IPS-18c (cell line): ENCODE data around the gene CPNE1.

ENCODE experiments used
- H3K4me3 ChIP-seq: 2 replicates; pipeline ENCODE4 v1.7.0; 2013; ENCODE audit warnings: low read depth, mild to moderate bottlenecking, low read length, moderate library complexity; ENCODE audit not compliant: insufficient read depth
- H3K9me3 ChIP-seq: one replicate; pipeline ENCODE4 v1.6.1; 2013; ENCODE audit warnings: mild to moderate bottlenecking, low read length, moderate library complexity; ENCODE audit not compliant: control insufficient read depth, insufficient read depth

The CPNE1 gene

GRCh38 chr20:35598899-35599775 lies 65.6 kb downstream of the CPNE1 start:
- H3K4me3 ChIP-seq = no peak overlapping the region
- H3K9me3 ChIP-seq = no peaks in the 10 kb centered on the region

- H3K4me3 ChIP-seq = no peak overlapping the region
- H3K9me3 ChIP-seq = no peaks in the 10 kb centered on the region
These were observed 66.2 kb downstream of the CPNE1 start for GRCh38 chr20:35598476-35598875.

GRCh38 chr20:35597186-35597585 lies 67.5 kb downstream of the CPNE1 start:
- no peaks in the 10 kb centered on the region for H3K9me3 ChIP-seq
- no peak overlapping the region for H3K4me3 ChIP-seq

- no peaks in the 10 kb centered on the region for H3K9me3 ChIP-seq
- no peak overlapping the region for H3K4me3 ChIP-seq
These were observed 68.8 kb downstream of the CPNE1 start for GRCh38 chr20:35595901-35596300.

- Histone ChIP-seq H3K4me3 (no peak overlapping the region), H3K9me3 (no peaks in the 10 kb centered on the region)
These were observed 69.2 kb downstream of the CPNE1 start for GRCh38 chr20:35595456-35595855.

GRCh38 chr20:35592339-35592974 lies 72.2 kb downstream of the CPNE1 start:
- Histone ChIP-seq H3K9me3 (no peaks in the 10 kb centered on the region), H3K4me3 (no peak overlapping the region)

GRCh38 chr20:35588397-35588796 lies 76.3 kb downstream of the CPNE1 start:
- H3K4me3 ChIP-seq = no peak overlapping the region
- H3K9me3 ChIP-seq = peaks cover 2% of the 10 kb centered on the region

- Histone ChIP-seq H3K9me3 (peaks cover 2% of the 10 kb centered on the region), H3K4me3 (no peak overlapping the region)
These were observed 77.3 kb downstream of the CPNE1 start for GRCh38 chr20:35587436-35587835.

- Histone ChIP-seq H3K9me3 (peaks cover 2% of the 10 kb centered on the region), H3K4me3 (no peak overlapping the region)
These were observed 77.8 kb downstream of the CPNE1 start for GRCh38 chr20:35586751-35587425.

- H3K9me3 ChIP-seq = peaks cover 2% of the 10 kb centered on the region
These were observed 80.8 kb downstream of the CPNE1 start for GRCh38 chr20:35583636-35584560.

GRCh38 chr20:35582741-35583404 lies 81.8 kb downstream of the CPNE1 start:
- no peak overlapping the region for H3K4me3 ChIP-seq
- peaks cover 2% of the 10 kb centered on the region for H3K9me3 ChIP-seq

More at GRCh38 chr20:35583636-35584560, 80.8 kb downstream of the CPNE1 start:
- H3K4me3 ChIP-seq = no peak overlapping the region

- peaks cover 2% of the 10 kb centered on the region for H3K9me3 ChIP-seq
- no peak overlapping the region for H3K4me3 ChIP-seq
These were observed 82.6 kb downstream of the CPNE1 start for GRCh38 chr20:35582131-35582530.

GRCh38 chr20:35579196-35579595 lies 85.5 kb downstream of the CPNE1 start:
- Histone ChIP-seq H3K4me3 (no peak overlapping the region), H3K9me3 (no peaks in the 10 kb centered on the region)

- Histone ChIP-seq H3K9me3 (peaks cover 2% of the 10 kb centered on the region), H3K4me3 (no peak overlapping the region)
These were observed 86.2 kb downstream of the CPNE1 start for GRCh38 chr20:35578469-35578868.

- no peak overlapping the region for H3K4me3 ChIP-seq
These were observed 87.9 kb downstream of the CPNE1 start for GRCh38 chr20:35576816-35577215.

More at GRCh38 chr20:35576816-35577215, 87.9 kb downstream of the CPNE1 start:
- H3K9me3 ChIP-seq = peaks cover 2% of the 10 kb centered on the region
